Measurements from ENCODE around the gene ERGIC1.

Gene ERGIC1

GRCh38 chr5:172902497-172903472 is 68.7 kb downstream of the ERGIC1 start:
- Histone ChIP-seq H3K9me2 (replicated peaks; ENCODE audit: low read depth, low read length) (no peaks in the 10 kb centered on the region), H3K4me3 (ENCODE audit: low read length, poor library complexity, severe bottlenecking) (no peak overlapping the region), H3K36me3 (ENCODE audit: insufficient read depth, low read length) (peaks cover 45% of the 10 kb centered on the region; the same call in 1 of the 2 replicates), H4K20me1 (ENCODE audit: insufficient read depth, low read length, poor library complexity, severe bottlenecking) (no peaks in the 10 kb centered on the region), H3K9ac (ENCODE audit: low read depth, low read length, poor library complexity, severe bottlenecking) (no peak overlapping the region), H3K79me2 (ENCODE audit: insufficient read depth, low read length) (no peaks in the 10 kb centered on the region), H2AFZ (ENCODE audit: low read length) (no peak overlapping the region), H3K27me3 (ENCODE audit: insufficient read depth, low read length, poor library complexity, severe bottlenecking) (no peaks in the 10 kb centered on the region), H3K4me1 (ENCODE audit: insufficient read depth, low read length, poor library complexity, severe bottlenecking) (no peaks in the 10 kb centered on the region), H3K4me2 (ENCODE audit: low read depth, low read length, poor library complexity, severe bottlenecking) (no peak overlapping the region), H3F3A (ENCODE audit: low read depth) (no peaks in the 10 kb centered on the region), H3K9me3 (ENCODE audit: insufficient read depth, low read depth, low read length) (no peaks in the 10 kb centered on the region)
- TF ChIP-seq, protein P1, sequence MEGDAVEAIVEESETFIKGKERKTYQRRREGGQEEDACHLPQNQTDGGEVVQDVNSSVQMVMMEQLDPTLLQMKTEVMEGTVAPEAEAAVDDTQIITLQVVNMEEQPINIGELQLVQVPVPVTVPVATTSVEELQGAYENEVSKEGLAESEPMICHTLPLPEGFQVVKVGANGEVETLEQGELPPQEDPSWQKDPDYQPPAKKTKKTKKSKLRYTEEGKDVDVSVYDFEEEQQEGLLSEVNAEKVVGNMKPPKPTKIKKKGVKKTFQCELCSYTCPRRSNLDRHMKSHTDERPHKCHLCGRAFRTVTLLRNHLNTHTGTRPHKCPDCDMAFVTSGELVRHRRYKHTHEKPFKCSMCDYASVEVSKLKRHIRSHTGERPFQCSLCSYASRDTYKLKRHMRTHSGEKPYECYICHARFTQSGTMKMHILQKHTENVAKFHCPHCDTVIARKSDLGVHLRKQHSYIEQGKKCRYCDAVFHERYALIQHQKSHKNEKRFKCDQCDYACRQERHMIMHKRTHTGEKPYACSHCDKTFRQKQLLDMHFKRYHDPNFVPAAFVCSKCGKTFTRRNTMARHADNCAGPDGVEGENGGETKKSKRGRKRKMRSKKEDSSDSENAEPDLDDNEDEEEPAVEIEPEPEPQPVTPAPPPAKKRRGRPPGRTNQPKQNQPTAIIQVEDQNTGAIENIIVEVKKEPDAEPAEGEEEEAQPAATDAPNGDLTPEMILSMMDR (conservative IDR thresholded peaks at IDR 0.05; ENCODE audit: low read length) = no peak; the same call in 1 of the 2 replicates
- TF ChIP-seq EZH2phosphoT487 (IDR thresholded peaks at IDR 0.05; ENCODE audit: borderline replicate concordance) = no peak

- Histone ChIP-seq H3K9ac (ENCODE audit: low read depth, low read length, poor library complexity, severe bottlenecking) (no peak overlapping the region), H3K4me2 (ENCODE audit: low read depth, low read length, poor library complexity, severe bottlenecking) (no peak overlapping the region), H2AFZ (ENCODE audit: low read length) (no peak overlapping the region), H3K4me3 (ENCODE audit: low read length, poor library complexity, severe bottlenecking) (no peak overlapping the region), H3K79me2 (ENCODE audit: insufficient read depth, low read length) (no peaks in the 10 kb centered on the region), H3F3A (ENCODE audit: low read depth) (no peaks in the 10 kb centered on the region), H3K27me3 (ENCODE audit: insufficient read depth, low read length, poor library complexity, severe bottlenecking) (no peaks in the 10 kb centered on the region), H3K9me3 (ENCODE audit: insufficient read depth, low read depth, low read length) (no peaks in the 10 kb centered on the region), H3K9me2 (replicated peaks; ENCODE audit: low read depth, low read length) (no peaks in the 10 kb centered on the region), H3K4me1 (ENCODE audit: insufficient read depth, low read length, poor library complexity, severe bottlenecking) (no peaks in the 10 kb centered on the region), H3K36me3 (ENCODE audit: insufficient read depth, low read length) (peaks cover 35% of the 10 kb centered on the region; the same call in 1 of the 2 replicates), H4K20me1 (ENCODE audit: insufficient read depth, low read length, poor library complexity, severe bottlenecking) (no peaks in the 10 kb centered on the region)
- no peak for TF ChIP-seq EZH2phosphoT487 (IDR thresholded peaks at IDR 0.05; ENCODE audit: borderline replicate concordance)
- TF ChIP-seq, protein P1 (conservative IDR thresholded peaks at IDR 0.05; ENCODE audit: low read length) = no peak
These were observed 69.7 kb downstream of the ERGIC1 start for GRCh38 chr5:172903790-172904189.

- H4K20me1 ChIP-seq (ENCODE audit: insufficient read depth, low read length, poor library complexity, severe bottlenecking) = no peaks in the 10 kb centered on the region
- no peak overlapping the region for H3K9ac ChIP-seq (ENCODE audit: low read depth, low read length, poor library complexity, severe bottlenecking)
- no peak overlapping the region for H3K4me3 ChIP-seq (ENCODE audit: low read length, poor library complexity, severe bottlenecking)
- no peaks in the 10 kb centered on the region for H3K4me1 ChIP-seq (ENCODE audit: insufficient read depth, low read length, poor library complexity, severe bottlenecking)
- H3K4me2 ChIP-seq (ENCODE audit: low read depth, low read length, poor library complexity, severe bottlenecking) = no peak overlapping the region
- H3K79me2 ChIP-seq (ENCODE audit: insufficient read depth, low read length) = no peaks in the 10 kb centered on the region
- H3K9me3 ChIP-seq (ENCODE audit: insufficient read depth, low read depth, low read length) = no peaks in the 10 kb centered on the region
- no peaks in the 10 kb centered on the region for H3F3A ChIP-seq (ENCODE audit: low read depth)
- no peaks in the 10 kb centered on the region for H3K27me3 ChIP-seq (ENCODE audit: insufficient read depth, low read length, poor library complexity, severe bottlenecking)
- TF ChIP-seq, protein P1 (conservative IDR thresholded peaks at IDR 0.05; ENCODE audit: low read length) = no peak
- TF ChIP-seq EZH2phosphoT487 (IDR thresholded peaks at IDR 0.05; ENCODE audit: borderline replicate concordance) = no peak
- peaks cover 34% of the 10 kb centered on the region; the same call in 1 of the 2 replicates for H3K36me3 ChIP-seq (ENCODE audit: insufficient read depth, low read length)
- no peak overlapping the region for H2AFZ ChIP-seq (ENCODE audit: low read length)
- H3K9me2 ChIP-seq (replicated peaks; ENCODE audit: low read depth, low read length) = no peaks in the 10 kb centered on the region
These were observed 70.2 kb downstream of the ERGIC1 start for GRCh38 chr5:172904312-172904642.
